ENCODE data around the gene TLK1.

GRCh38 chr2:171210216-171210863 is 49.6 kb upstream of the TLK1 start:
- TF ChIP-seq, protein P1, sequence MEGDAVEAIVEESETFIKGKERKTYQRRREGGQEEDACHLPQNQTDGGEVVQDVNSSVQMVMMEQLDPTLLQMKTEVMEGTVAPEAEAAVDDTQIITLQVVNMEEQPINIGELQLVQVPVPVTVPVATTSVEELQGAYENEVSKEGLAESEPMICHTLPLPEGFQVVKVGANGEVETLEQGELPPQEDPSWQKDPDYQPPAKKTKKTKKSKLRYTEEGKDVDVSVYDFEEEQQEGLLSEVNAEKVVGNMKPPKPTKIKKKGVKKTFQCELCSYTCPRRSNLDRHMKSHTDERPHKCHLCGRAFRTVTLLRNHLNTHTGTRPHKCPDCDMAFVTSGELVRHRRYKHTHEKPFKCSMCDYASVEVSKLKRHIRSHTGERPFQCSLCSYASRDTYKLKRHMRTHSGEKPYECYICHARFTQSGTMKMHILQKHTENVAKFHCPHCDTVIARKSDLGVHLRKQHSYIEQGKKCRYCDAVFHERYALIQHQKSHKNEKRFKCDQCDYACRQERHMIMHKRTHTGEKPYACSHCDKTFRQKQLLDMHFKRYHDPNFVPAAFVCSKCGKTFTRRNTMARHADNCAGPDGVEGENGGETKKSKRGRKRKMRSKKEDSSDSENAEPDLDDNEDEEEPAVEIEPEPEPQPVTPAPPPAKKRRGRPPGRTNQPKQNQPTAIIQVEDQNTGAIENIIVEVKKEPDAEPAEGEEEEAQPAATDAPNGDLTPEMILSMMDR (IDR thresholded peaks at IDR 0.05) = no peak
- no peak for TF ChIP-seq POLR2A (IDR thresholded peaks at IDR 0.05)
